OCI-LY3 (cell line): ENCODE data around the gene ACAA2.

ENCODE experiments used
- CTCF ChIP-seq: fragments of 200-600, 300-600 bp; sonication (generic); IDR thresholded peaks from 2 replicates; pipeline ENCODE4 v1.5.1; 2014; ENCODE audit warnings: antibody characterized with exemption, low read length, low read depth
- EZH2phosphoT487 ChIP-seq: fragments of 200-600 bp; shearing (Covaris generic); IDR thresholded peaks from 2 replicates; pipeline ENCODE4 v1.6.1; 2018; ENCODE audit warnings: antibody characterized with exemption, mixed run types, low read depth

GRCh38 chr18:49786019-49786720, 27.2 kb downstream of the ACAA2 start:
- no peak for TF ChIP-seq CTCF
- TF ChIP-seq EZH2phosphoT487, result no peak
